HT1080 (cell line): ENCODE measurements around the gene LIPF. TPM values are rescaled to one million over a fixed set of nuclear protein-coding genes. Genes with fewer than 3 reads are reported as not detected.
"Not testable (repeated sequence)": the region's sequence is repeated elsewhere in the genome, so short reads cannot be mapped to it uniquely, and the experiment has no call there.

Experiments
- DNase-seq: peaks from one replicate; pipeline ENCODE4 v3.0.0-alpha.2; 2015; ENCODE audit warnings: low read depth
- total RNA-seq: library from RNA; depleted of rRNA; stranded (reverse); fragments of >200 nt; shearing (Covaris generic); gene quantifications from 2 replicates; pipeline ENCODE4 v1.2.3, GENCODE V29; 2014; rRNA removed

LIPF gene
- total RNA-seq, 1 experiment from 2014 or later: not detected

- no peak for DNase-seq
These were observed 7.8 kb downstream of the LIPF start for GRCh38 chr10:88672041-88672440.

- no peak for DNase-seq
These were observed 12.2 kb downstream of the LIPF start for GRCh38 chr10:88676283-88677060.

- no peak for DNase-seq
These were observed 16.7 kb downstream of the LIPF start for GRCh38 chr10:88680958-88681357.

GRCh38 chr10:88682491-88682890 lies 18.2 kb downstream of the LIPF start:
- DNase-seq: no peak

- peak; percentile 8 for DNase-seq
These were observed 23.7 kb downstream of the LIPF start for GRCh38 chr10:88687853-88688467.

GRCh38 chr10:88689366-88689765 lies 25.1 kb downstream of the LIPF start:
- no peak for DNase-seq

- DNase-seq: no peak
These were observed 29.3 kb downstream of the LIPF start for GRCh38 chr10:88693392-88694020.

- DNase-seq: peak; percentile 92
These were observed 38.8 kb downstream of the LIPF start for GRCh38 chr10:88702848-88703597.

- DNase-seq: no peak
These were observed 41.7 kb downstream of the LIPF start, which contains the start of gene LIPK for GRCh38 chr10:88705958-88706357. LIPK (plus strand) TSS chr10:88706249; CDS start chr10:88724544, 18,295 bp downstream.

- DNase-seq: peak; percentile 87
These were observed 43.4 kb downstream of the LIPF start for GRCh38 chr10:88707429-88708155.

- DNase-seq: not testable (repeated sequence)
These were observed 45.1 kb downstream of the LIPF start for GRCh38 chr10:88709361-88709760.

- no peak for DNase-seq
These were observed 51.3 kb downstream of the LIPF start for GRCh38 chr10:88715517-88715916.

- no peak for DNase-seq
These were observed 57.1 kb downstream of the LIPF start for GRCh38 chr10:88721392-88721791.

GRCh38 chr10:88725798-88726197 lies 61.6 kb downstream of the LIPF start:
- no peak for DNase-seq

- DNase-seq: no peak
These were observed 64.0 kb downstream of the LIPF start for GRCh38 chr10:88728107-88728763.

Other genes starting within 250 kb of the LIPF start
- 0.21 TPM in 1 of 2 replicates, not detected in the other for gene RNLS, start 81.1 kb upstream of the LIPF start, total RNA-seq
- not detected in 2 replicates for gene LIPJ, start 77.7 kb upstream of the LIPF start, total RNA-seq
- gene LIPK, start 41.8 kb downstream of the LIPF start, total RNA-seq: not detected in 2 replicates
- gene LIPN, start 95.6 kb downstream of the LIPF start, total RNA-seq: not detected in 2 replicates
- gene LIPM, start 138.3 kb downstream of the LIPF start, total RNA-seq: not detected in 2 replicates
- gene ANKRD22, start 187.4 kb downstream of the LIPF start, total RNA-seq: 0.16 and 0.87 TPM in 2 replicates
- 33.5 and 41.5 TPM in 2 replicates for gene STAMBPL1, start 215.8 kb downstream of the LIPF start, total RNA-seq